ENCODE measurements around the gene DNAJC25.

DNA sequence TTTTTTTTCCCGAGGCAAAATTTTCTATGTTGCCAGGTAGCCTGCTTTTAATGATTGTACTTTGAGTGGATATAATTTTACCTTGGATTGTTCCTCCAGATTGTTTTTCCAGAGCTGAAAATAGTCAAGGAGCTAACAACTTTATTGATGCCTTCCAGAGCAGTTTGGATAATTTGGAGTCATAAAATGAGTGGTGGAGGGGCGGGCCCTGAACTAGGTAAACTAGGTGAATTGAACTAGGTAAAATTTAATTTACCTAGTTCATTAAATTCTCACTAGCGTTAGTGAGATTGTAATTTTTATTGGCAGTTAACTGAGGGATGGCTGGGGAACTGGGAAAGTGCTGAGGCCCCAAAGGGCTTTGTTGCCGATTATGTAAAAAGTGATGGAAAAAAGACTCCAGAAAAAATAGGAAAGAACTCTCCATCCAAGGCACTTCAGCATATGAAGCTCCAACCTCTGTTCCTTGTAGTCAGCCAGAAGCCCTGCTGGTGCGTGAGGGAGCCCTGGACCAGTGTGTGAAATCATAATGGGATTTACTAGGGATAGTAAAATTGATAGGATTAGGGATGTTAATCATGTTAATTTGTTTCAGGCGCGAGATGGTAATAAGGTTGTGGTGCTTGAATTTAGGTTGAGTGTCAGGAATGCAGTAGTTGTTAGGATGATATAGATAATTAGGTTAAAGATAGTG lies 1.7 kb downstream of the DNAJC25 start:
- TF ChIP-seq, protein P1, sequence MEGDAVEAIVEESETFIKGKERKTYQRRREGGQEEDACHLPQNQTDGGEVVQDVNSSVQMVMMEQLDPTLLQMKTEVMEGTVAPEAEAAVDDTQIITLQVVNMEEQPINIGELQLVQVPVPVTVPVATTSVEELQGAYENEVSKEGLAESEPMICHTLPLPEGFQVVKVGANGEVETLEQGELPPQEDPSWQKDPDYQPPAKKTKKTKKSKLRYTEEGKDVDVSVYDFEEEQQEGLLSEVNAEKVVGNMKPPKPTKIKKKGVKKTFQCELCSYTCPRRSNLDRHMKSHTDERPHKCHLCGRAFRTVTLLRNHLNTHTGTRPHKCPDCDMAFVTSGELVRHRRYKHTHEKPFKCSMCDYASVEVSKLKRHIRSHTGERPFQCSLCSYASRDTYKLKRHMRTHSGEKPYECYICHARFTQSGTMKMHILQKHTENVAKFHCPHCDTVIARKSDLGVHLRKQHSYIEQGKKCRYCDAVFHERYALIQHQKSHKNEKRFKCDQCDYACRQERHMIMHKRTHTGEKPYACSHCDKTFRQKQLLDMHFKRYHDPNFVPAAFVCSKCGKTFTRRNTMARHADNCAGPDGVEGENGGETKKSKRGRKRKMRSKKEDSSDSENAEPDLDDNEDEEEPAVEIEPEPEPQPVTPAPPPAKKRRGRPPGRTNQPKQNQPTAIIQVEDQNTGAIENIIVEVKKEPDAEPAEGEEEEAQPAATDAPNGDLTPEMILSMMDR (conservative IDR thresholded peaks at IDR 0.05 in 1 of 2, IDR thresholded peaks at IDR 0.05 in 1 of 2; ENCODE audit: low read depth in 1 of 2, low read length in 2 of 2), result no peak
- TF ChIP-seq EZH2 (IDR thresholded peaks at IDR 0.05; ENCODE audit: low read length, missing control alignments), result no peak
